IPS DF 6.9 (cell line): ENCODE results near the gene TAF4B.
"Not testable (repeated sequence)": the region's sequence is repeated elsewhere in the genome, so short reads cannot be mapped to it uniquely, and the experiment has no call there.

Experiments used
- DNase-seq: peaks from one replicate; pipeline ENCODE4 v3.0.0-alpha.2; 2013; ENCODE audit warnings: low read depth, low spot score
- H3K27ac ChIP-seq: one replicate; pipeline ENCODE4 v1.5.1; 2013; ENCODE audit warnings: low read length, control low read depth
- H3K27me3 ChIP-seq: 2 replicates; pipeline ENCODE4 v1.6.1; 2013; ENCODE audit warnings: mild to moderate bottlenecking, low read length; ENCODE audit not compliant: control insufficient read depth, insufficient read depth
- H3K36me3 ChIP-seq: 2 replicates; pipeline ENCODE4 v1.6.1; 2013; ENCODE audit warnings: low read length; ENCODE audit not compliant: control insufficient read depth, insufficient read depth
- H3K4me1 ChIP-seq: 2 replicates; pipeline ENCODE4 v1.6.1; 2013; ENCODE audit warnings: low read length; ENCODE audit not compliant: control insufficient read depth, insufficient read depth
- H3K4me3 ChIP-seq: 2 replicates; pipeline ENCODE4 v1.5.1; 2013; ENCODE audit warnings: mild to moderate bottlenecking, low read length
- H3K9me3 ChIP-seq: 2 replicates; pipeline ENCODE4 v1.6.1; 2013; ENCODE audit warnings: low read length, inconsistent platforms; ENCODE audit not compliant: control insufficient read depth, insufficient read depth
- WGBS: extraction: QIAGEN DNeasy Blood & Tissue Kit; methylation state at CpG from one replicate; pipeline ENCODE4 v1.1.7; 2013; ENCODE audit warnings: mixed read lengths, missing lambda C conversion rate; ENCODE audit not compliant: insufficient read length, insufficient coverage; 5-methylcytosine and 5-hydroxymethylcytosine counted together

TAF4B gene

DNA sequence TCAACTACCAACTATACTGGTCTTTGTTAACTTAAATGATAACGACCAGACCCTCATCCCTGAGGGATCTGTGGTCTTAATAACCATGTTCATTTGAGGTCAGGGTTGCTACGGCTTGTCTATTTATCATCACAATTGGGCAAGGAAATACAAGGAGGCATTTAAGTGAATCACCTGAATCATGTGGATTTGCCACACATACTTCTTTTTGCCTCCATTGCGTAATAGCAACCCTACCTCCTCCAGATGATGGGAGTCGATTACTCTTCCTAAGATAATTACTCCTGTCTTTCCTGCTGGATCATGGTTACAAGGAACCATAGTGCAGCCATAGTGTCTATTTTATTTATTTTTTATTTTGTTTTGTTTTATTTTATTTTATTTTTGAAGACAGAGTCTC, 42.2 kb downstream of the TAF4B start:
- DNase-seq: no peak
- WGBS: no CpG with 5 or more reads among the region's 4 CpGs
- no peak overlapping the region for H3K4me3 ChIP-seq
- no peaks in the 10 kb centered on the region; the same call in 1 of the 2 replicates for H3K36me3 ChIP-seq
- no peak overlapping the region for H3K27ac ChIP-seq
- no peaks in the 10 kb centered on the region for H3K27me3 ChIP-seq
- H3K9me3 ChIP-seq: no peaks in the 10 kb centered on the region
- no peaks in the 10 kb centered on the region for H3K4me1 ChIP-seq

DNA sequence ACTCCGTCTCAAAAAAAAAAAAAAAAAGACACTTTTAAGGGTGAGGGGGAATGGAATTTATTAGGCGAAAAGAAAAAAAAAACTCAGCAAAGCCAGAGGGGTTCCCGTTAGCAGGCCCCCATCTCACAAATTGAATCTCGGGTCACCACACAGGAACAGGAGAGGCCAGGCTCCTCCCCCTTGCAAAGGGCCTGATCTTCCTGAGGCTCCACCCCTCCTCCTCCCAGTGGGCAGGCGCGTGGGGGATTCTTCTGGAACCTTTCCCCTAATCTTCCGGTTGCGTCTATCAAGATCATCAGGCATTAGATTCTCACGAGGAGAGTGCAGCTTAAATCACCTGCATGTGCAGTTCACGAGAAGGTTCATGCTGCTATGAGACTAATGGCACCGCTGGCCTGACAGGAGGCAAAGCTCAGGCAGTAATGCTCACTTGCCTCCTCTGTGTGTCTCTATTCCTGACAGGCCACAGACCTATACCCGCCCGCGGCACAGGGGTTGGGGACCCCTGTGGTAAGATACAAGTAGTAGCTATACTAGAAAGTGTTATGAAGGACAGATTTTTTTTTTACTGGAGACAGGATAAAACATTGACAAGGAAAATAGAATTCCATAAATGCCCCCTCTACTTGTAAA, 45.8 kb downstream of the TAF4B start:
- Histone ChIP-seq H3K27ac (no peak overlapping the region), H3K4me3 (no peak overlapping the region), H3K27me3 (no peaks in the 10 kb centered on the region), H3K9me3 (no peaks in the 10 kb centered on the region), H3K36me3 (no peaks in the 10 kb centered on the region; the same call in 1 of the 2 replicates), H3K4me1 (no peaks in the 10 kb centered on the region)
- no CpG with 5 or more reads among the region's 14 CpGs for WGBS
- DNase-seq: no peak

DNA sequence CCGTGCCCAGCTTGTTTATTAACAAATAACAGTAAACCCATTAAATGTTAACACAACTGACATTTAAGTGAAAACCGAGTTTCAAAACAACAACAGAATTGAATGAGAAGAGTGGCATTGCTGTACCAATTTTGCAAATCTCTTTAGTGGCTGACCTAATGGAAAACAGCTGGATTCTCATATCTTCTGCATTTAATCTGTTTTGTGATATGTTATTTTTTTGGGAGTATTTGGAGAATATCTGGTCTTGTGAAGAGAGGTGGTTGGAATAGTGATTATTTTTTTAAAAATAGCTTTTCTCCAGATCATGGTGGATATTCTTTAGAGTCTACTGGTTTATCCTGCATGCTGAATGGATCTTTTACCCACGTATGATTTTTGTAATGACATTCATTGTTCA, 51.1 kb downstream of the TAF4B start:
- no peaks in the 10 kb centered on the region; the same call in 1 of the 2 replicates for H3K36me3 ChIP-seq
- H3K4me3 ChIP-seq: no peak overlapping the region
- no CpG with 5 or more reads among the region's 3 CpGs for WGBS
- H3K27ac ChIP-seq: no peak overlapping the region
- H3K27me3 ChIP-seq: no peaks in the 10 kb centered on the region
- no peaks in the 10 kb centered on the region for H3K4me1 ChIP-seq
- no peak for DNase-seq
- no peaks in the 10 kb centered on the region for H3K9me3 ChIP-seq

DNA sequence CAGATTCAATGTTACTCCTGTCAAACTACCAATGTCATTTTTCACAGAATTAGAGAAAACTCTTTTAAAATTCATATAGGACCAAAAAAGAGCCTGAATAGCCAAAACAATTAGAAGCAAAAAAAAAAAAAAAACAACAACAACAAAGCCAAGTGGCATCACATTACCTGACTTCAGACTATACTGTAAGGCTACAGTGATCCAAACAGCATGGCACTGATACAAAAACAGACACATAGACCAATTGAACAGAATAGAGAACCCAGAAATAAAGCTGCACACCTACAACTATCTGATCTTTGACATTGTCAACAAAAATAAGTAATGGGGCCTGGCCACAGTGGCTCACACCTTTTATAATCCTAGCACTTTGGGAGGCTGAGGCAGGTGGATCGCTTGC, 53.2 kb downstream of the TAF4B start:
- H3K36me3 ChIP-seq: no peaks in the 10 kb centered on the region; the same call in 1 of the 2 replicates
- no peaks in the 10 kb centered on the region for H3K9me3 ChIP-seq
- H3K4me3 ChIP-seq: no peak overlapping the region
- no CpG with 5 or more reads among the region's 1 CpG for WGBS
- H3K27me3 ChIP-seq: no peaks in the 10 kb centered on the region
- no peak for DNase-seq
- H3K4me1 ChIP-seq: no peaks in the 10 kb centered on the region; the same call in 1 of the 2 replicates
- H3K27ac ChIP-seq: no peak overlapping the region

DNA sequence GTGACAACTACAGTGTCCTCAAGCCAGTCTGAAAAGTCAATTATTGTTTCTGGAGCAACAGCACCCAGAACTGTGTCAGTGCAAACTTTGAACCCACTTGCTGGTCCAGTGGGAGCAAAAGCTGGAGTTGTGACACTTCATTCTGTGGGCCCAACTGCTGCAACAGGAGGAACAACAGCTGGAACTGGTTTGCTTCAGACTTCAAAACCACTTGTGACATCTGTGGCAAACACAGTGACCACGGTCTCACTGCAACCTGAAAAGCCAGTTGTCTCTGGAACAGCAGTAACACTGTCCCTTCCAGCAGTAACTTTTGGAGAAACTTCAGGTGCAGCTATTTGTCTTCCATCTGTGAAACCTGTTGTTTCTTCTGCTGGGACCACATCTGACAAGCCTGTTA, 59.8 kb downstream of the TAF4B start:
- H3K4me1 ChIP-seq: no peaks in the 10 kb centered on the region; the same call in 1 of the 2 replicates
- no peaks in the 10 kb centered on the region for H3K27me3 ChIP-seq
- no peaks in the 10 kb centered on the region for H3K9me3 ChIP-seq
- WGBS: no CpG with 5 or more reads among the region's 1 CpG
- H3K27ac ChIP-seq: no peak overlapping the region
- H3K36me3 ChIP-seq: peaks cover 4% of the 10 kb centered on the region; the same call in 1 of the 2 replicates
- DNase-seq: no peak
- H3K4me3 ChIP-seq: no peak overlapping the region

DNA sequence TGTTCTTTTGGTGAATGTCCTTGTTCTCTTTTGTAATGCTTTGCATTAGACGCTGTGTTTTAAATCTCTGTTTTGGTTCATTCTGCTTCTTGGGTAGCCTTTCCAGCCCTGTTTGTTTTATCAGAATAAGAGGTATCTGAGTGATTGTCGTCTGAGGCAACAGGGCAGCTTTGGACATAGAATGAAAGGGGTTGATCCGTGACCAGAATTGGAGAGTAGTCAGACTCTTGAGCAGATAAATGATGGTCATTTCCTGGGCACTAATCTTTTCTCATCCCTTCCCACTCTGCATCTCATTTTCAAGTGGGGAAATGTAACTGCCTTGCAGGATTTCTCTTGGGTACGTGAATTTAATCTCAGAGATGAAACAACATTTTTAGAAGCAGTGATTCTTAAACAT, 61.4 kb downstream of the TAF4B start:
- WGBS: no CpG with 5 or more reads among the region's 4 CpGs
- no peak overlapping the region for H3K27ac ChIP-seq
- peaks cover 4% of the 10 kb centered on the region; the same call in 1 of the 2 replicates for H3K36me3 ChIP-seq
- H3K4me3 ChIP-seq: no peak overlapping the region
- no peaks in the 10 kb centered on the region for H3K9me3 ChIP-seq
- no peak for DNase-seq
- no peaks in the 10 kb centered on the region for H3K4me1 ChIP-seq
- no peaks in the 10 kb centered on the region for H3K27me3 ChIP-seq

DNA sequence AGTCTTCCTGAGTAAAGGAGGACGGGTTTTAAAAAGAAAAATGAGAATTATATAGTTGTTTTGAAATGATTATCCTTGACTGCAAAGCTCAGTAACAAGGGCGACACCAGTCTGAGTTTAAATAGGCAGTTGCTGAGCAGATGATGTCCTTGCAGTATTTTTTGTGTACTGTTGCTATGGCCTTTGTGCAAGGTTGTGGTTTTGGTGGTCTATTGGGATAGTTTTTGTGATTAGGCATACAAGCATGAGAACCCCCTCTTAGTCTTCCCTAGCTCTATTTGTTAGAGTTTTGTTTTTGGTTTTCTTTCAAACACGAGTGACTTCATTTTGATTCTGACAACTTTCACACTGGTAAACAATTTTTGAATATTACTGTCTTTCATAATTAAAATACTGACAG, 64.1 kb downstream of the TAF4B start:
- H3K4me1 ChIP-seq: no peaks in the 10 kb centered on the region
- H3K4me3 ChIP-seq: no peak overlapping the region
- H3K27ac ChIP-seq: no peak overlapping the region
- no peak for DNase-seq
- peaks cover 4% of the 10 kb centered on the region; the same call in 1 of the 2 replicates for H3K36me3 ChIP-seq
- WGBS: no CpG with 5 or more reads among the region's 3 CpGs
- H3K27me3 ChIP-seq: no peaks in the 10 kb centered on the region
- no peaks in the 10 kb centered on the region for H3K9me3 ChIP-seq

DNA sequence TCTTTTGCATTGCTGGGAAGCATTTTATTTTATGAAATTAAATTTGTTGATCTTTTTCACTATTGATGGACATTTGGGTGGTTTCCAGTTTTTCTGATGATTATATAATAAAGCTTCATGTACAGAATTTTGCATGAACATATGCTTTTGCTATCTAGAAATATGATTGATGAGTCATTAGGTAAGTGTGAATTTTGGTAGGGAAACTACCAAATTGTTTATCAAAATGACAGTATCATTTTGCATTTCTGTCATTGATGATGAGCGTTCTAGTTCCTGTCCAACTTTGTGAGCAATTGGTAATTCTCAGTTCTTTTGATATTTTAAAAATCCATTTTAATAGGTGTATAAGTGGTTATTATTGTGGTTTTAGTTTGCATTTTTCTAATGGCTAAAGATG, 67.7 kb downstream of the TAF4B start:
- no peak for DNase-seq
- H3K27me3 ChIP-seq: no peaks in the 10 kb centered on the region
- H3K36me3 ChIP-seq: no peaks in the 10 kb centered on the region
- H3K4me3 ChIP-seq: no peak overlapping the region
- WGBS: no CpG with 5 or more reads among the region's 1 CpG
- H3K4me1 ChIP-seq: no peaks in the 10 kb centered on the region; the same call in 1 of the 2 replicates
- no peak overlapping the region for H3K27ac ChIP-seq
- H3K9me3 ChIP-seq: no peaks in the 10 kb centered on the region

DNA sequence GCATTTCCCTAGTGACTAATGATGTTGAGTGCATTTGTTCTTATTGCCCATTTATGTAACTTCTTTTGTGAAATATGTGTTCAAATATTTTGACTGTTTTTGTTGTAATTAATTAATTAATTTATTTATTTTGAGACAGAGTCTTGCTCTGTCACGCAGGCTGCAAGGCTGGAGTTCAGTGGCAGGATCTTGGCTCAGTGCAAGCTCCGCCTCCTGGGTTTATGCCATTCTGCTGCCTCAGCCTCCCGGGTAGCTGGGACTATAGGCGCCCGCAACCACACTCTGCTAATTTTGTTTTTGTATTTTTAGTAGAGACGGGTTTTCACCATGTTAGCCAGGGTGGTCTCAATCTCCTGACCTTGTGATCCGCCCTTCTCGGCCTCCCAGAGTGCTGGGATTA, 71.9 kb downstream of the TAF4B start:
- Histone ChIP-seq H3K4me1 (no peaks in the 10 kb centered on the region; the same call in 1 of the 2 replicates), H3K27ac (no peak overlapping the region), H3K9me3 (no peaks in the 10 kb centered on the region), H3K27me3 (no peaks in the 10 kb centered on the region), H3K4me3 (no peak overlapping the region), H3K36me3 (no peaks in the 10 kb centered on the region)
- no peak for DNase-seq
- WGBS: no CpG with 5 or more reads among the region's 8 CpGs

DNA sequence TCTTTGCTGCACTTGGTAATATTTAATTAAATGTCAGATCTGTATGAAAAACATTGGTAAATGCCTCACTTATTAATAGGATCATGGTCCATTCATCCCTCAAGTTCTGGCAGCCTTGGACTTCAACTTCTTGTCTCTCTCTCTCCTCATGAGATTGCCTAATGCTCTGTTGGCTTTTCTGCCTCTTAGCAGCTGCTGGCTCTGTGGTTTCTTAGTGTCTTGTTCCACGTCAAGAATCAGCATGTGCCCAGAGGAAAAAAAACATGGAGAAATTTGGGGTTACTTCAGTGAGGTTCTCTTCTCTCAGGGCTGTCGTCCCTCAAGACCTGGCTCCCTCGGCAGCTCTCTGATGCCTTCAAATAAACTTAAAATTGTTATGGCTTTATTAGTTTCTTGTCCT, 75.4 kb downstream of the TAF4B start:
- no CpG with 5 or more reads among the region's 3 CpGs for WGBS
- Histone ChIP-seq H3K4me1 (no peaks in the 10 kb centered on the region; the same call in 1 of the 2 replicates), H3K27me3 (no peaks in the 10 kb centered on the region), H3K27ac (no peak overlapping the region), H3K4me3 (no peak overlapping the region), H3K36me3 (no peaks in the 10 kb centered on the region), H3K9me3 (no peaks in the 10 kb centered on the region)
- DNase-seq: no peak

DNA sequence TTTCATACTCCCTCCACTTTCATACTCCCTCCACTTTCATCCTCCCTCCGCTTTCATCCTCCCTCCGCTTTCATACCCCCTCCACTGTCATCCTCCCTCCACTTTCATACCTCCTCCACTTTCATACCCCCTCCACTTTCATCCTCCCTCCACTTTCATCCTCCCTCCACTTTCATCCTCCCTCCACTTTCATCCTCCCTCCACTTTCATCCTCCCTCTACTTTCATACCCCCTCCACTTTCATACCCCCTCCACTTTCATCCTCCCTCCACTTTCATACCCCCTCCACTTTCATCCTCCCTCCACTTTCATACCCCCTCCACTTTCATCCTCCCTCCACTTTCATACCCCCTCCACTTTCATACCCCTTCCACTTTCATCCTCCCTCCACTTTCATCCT, 77.0 kb downstream of the TAF4B start:
- 100% methylated on average over 2 of the region's 2 CpGs for WGBS

More for the DNA sequence above, 77.0 kb downstream of the TAF4B start:
- H3K4me1 ChIP-seq, H3K4me3 ChIP-seq, DNase-seq, H3K27me3 ChIP-seq, H3K27ac ChIP-seq, H3K9me3 ChIP-seq, H3K36me3 ChIP-seq: not testable (repeated sequence)
